ENCODE results near the gene SORCS2.

The SORCS2 gene

DNA sequence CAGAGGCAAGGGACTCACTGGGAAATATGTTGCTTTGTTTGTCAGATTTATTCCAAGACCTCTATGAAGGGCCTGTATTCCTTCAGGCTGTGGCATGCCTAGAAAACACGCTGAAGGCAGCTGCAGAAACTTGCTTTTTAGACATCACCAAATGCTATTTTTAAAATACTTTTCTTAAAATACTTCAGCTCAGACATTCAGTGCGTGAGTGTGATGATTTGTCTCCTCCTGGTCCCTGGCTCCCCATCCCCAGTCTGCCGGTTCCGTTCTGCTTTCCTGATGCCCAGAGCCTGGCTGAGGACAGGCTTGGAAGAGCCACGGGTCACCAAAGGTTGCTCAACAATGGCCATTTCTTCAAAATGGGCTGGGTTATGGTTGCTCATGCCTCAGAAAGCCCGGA is 187.4 kb downstream of the SORCS2 start:
- no peak for ATAC-seq (ENCODE audit: insufficient read depth, low read depth)
- Histone ChIP-seq H3K4me1 (ENCODE audit: insufficient read depth, low read length) (no peaks in the 10 kb centered on the region), H3K36me3 (ENCODE audit: insufficient read depth, low read length) (no peaks in the 10 kb centered on the region), H3K27ac (ENCODE audit: low read length) (no peak overlapping the region), H3K9me3 (ENCODE audit: insufficient read depth, low read length, severe bottlenecking) (no peaks in the 10 kb centered on the region), H4K20me1 (ENCODE audit: insufficient read depth, low read length) (no peaks in the 10 kb centered on the region; the same call in 1 of the 2 replicates), H3K4me2 (ENCODE audit: insufficient read depth, low read length) (no peak overlapping the region), H3K9ac (ENCODE audit: low read depth, low read length) (no peak overlapping the region), H3K79me2 (ENCODE audit: insufficient read depth, low read length) (no peaks in the 10 kb centered on the region), H2AFZ (ENCODE audit: low read depth, low read length) (no peak overlapping the region), H3K4me3 (ENCODE audit: low read depth in 1 of 2, low read length in 2 of 2) (no peak overlapping the region), H3K27me3 (ENCODE audit: insufficient read depth, low read length, poor library complexity) (peaks cover 3% of the 10 kb centered on the region)
- no peak for DNase-seq
- TF ChIP-seq EZH2 (IDR thresholded peaks at IDR 0.05; ENCODE audit: borderline replicate concordance, low read depth, low read length, severe bottlenecking) (no peak), CTCF (IDR thresholded peaks at IDR 0.05; ENCODE audit: borderline replicate concordance, extremely low read depth, low read length, poor library complexity, severe bottlenecking) (no peak)

DNA sequence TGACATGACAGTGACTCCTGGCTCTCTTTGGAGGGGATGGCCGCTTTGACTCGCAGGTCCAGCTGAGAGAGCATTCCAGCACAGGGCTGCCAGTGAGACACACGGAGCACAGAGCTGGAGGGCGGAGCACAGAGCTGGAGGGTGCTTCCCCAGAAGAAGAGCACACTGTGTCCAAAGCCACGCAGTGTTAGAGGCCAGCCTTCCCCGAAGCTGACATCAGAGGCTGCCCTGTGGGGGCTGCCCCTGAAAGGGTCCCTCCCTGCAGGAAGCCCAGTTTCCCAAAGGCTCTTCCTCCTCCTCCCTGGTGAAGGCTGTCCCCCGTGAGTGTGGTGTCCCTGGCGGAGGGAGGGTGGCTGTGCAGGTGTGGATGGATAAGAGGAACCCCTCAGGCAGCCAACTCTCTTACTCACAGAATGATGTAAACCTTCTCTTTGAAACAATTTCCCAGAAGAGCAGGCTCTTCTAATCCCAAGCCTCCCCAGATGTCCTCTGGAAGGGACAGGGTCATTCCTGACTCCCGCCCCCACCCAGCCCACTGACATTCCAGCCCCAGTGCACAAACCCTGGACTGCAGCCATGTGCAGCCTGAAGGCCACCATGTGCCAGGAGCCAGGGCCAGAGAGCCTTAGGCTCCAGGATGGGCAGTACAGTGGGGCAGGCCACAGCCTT is 189.0 kb downstream of the SORCS2 start:
- Histone ChIP-seq H3K9ac (ENCODE audit: low read depth, low read length) (no peak overlapping the region), H3K27me3 (ENCODE audit: insufficient read depth, low read length, poor library complexity) (peaks cover 3% of the 10 kb centered on the region), H3K36me3 (ENCODE audit: insufficient read depth, low read length) (no peaks in the 10 kb centered on the region), H3K4me1 (ENCODE audit: insufficient read depth, low read length) (no peaks in the 10 kb centered on the region), H3K9me3 (ENCODE audit: insufficient read depth, low read length, severe bottlenecking) (no peaks in the 10 kb centered on the region), H3K4me3 (ENCODE audit: low read depth in 1 of 2, low read length in 2 of 2) (no peak overlapping the region), H3K4me2 (ENCODE audit: insufficient read depth, low read length) (no peak overlapping the region), H4K20me1 (ENCODE audit: insufficient read depth, low read length) (no peaks in the 10 kb centered on the region; the same call in 1 of the 2 replicates), H3K79me2 (ENCODE audit: insufficient read depth, low read length) (no peaks in the 10 kb centered on the region), H3K27ac (ENCODE audit: low read length) (no peak overlapping the region), H2AFZ (ENCODE audit: low read depth, low read length) (no peak overlapping the region)
- TF ChIP-seq CTCF (IDR thresholded peaks at IDR 0.05; ENCODE audit: borderline replicate concordance, extremely low read depth, low read length, poor library complexity, severe bottlenecking) = no peak
- TF ChIP-seq EZH2 (IDR thresholded peaks at IDR 0.05; ENCODE audit: borderline replicate concordance, low read depth, low read length, severe bottlenecking) = no peak
- DNase-seq (no peak), ATAC-seq (ENCODE audit: insufficient read depth, low read depth) (no peak)

GRCh38 chr4:7381890-7382633 is 189.7 kb downstream of the SORCS2 start:
- Histone ChIP-seq H3K27ac (ENCODE audit: low read length) (no peak overlapping the region), H3K79me2 (ENCODE audit: insufficient read depth, low read length) (no peaks in the 10 kb centered on the region), H3K36me3 (ENCODE audit: insufficient read depth, low read length) (no peaks in the 10 kb centered on the region), H3K4me2 (ENCODE audit: insufficient read depth, low read length) (no peak overlapping the region), H2AFZ (ENCODE audit: low read depth, low read length) (no peak overlapping the region), H3K27me3 (ENCODE audit: insufficient read depth, low read length, poor library complexity) (peaks cover 3% of the 10 kb centered on the region), H3K9me3 (ENCODE audit: insufficient read depth, low read length, severe bottlenecking) (no peaks in the 10 kb centered on the region), H3K4me3 (ENCODE audit: low read depth in 1 of 2, low read length in 2 of 2) (no peak overlapping the region), H3K9ac (ENCODE audit: low read depth, low read length) (no peak overlapping the region), H4K20me1 (ENCODE audit: insufficient read depth, low read length) (no peaks in the 10 kb centered on the region; the same call in 1 of the 2 replicates), H3K4me1 (ENCODE audit: insufficient read depth, low read length) (no peaks in the 10 kb centered on the region)
- ATAC-seq (ENCODE audit: insufficient read depth, low read depth) = no peak
- DNase-seq = no peak
- TF ChIP-seq CTCF (IDR thresholded peaks at IDR 0.05; ENCODE audit: borderline replicate concordance, extremely low read depth, low read length, poor library complexity, severe bottlenecking) = no peak
- no peak for TF ChIP-seq EZH2 (IDR thresholded peaks at IDR 0.05; ENCODE audit: borderline replicate concordance, low read depth, low read length, severe bottlenecking)
